Adrenal gland (tissue), 12 donors: ENCODE data around the gene EIF2D. TPM values are rescaled to one million over a fixed set of nuclear protein-coding genes. Genes with fewer than 3 reads are reported as not detected.

Experiments
- DNase-seq, 7 donors: peaks; one replicate each; pipeline ENCODE4 v3.0.0-alpha.2; 2019 to 2020
- H3K27ac ChIP-seq, 5 donors: fragments of 200-600 bp; sonication (generic) in 4 of 5; 1 replicate in 3 of 5; 2 replicates in 2 of 5; pipeline versions ENCODE4 v1.5.1 to v1.8.0; 2016 to 2020; ENCODE audit warnings: mild to moderate bottlenecking in 1 of 5
- H3K27me3 ChIP-seq: fragments of 200-600 bp; 2 replicates; pipeline ENCODE4 v1.8.0; 2021
- H3K36me3 ChIP-seq, 2 donors: fragments of 200-600 bp; replicated peaks in 1 of 2; 1 replicate in 1 of 2; 2 replicates in 1 of 2; pipeline versions ENCODE4 v1.5.1 to v1.8.0; 2018 to 2022
- H3K4me1 ChIP-seq, 2 donors: fragments of 200-600 bp; replicated peaks in 1 of 2; 1 replicate in 1 of 2; 2 replicates in 1 of 2; pipeline versions ENCODE4 v1.5.1 to v1.8.0; 2018 to 2021
- H3K4me3 ChIP-seq, 4 donors: fragments of 200-600 bp; sonication (generic) in 3 of 4; one replicate each; pipeline ENCODE4 v1.5.1; 2016 to 2018
- H3K9me3 ChIP-seq, 3 donors: fragments of 200-600 bp; sonication (generic) in 1 of 3; replicated peaks in 1 of 3; 1 replicate in 2 of 3; 2 replicates in 1 of 3; pipeline versions ENCODE4 v1.5.1 to v1.8.0; 2016 to 2021
- CTCF ChIP-seq, 6 experiments: fragments of 450-650 bp in 4 of 6; fragments of 200-600 bp in 2 of 6; sonication (generic) in 1 of 6; IDR thresholded peaks; 1 replicate in 5 of 6; 2 replicates in 1 of 6; pipeline versions ENCODE4 v1.5.1 to v1.8.0; 2016 to 2021; ENCODE audit warnings: antibody characterized with exemption in 6 of 6, mild to moderate bottlenecking in 2 of 6, moderate library complexity in 1 of 6
- POLR2A ChIP-seq, 2 donors: fragments of 450-650 bp; IDR thresholded peaks; one replicate each; pipeline ENCODE4 v1.6.1; 2017; ENCODE audit warnings: antibody characterized with exemption in 2 of 2, mild to moderate bottlenecking in 2 of 2, moderate library complexity in 1 of 2
- WGBS, 4 donors: extraction: QIAGEN DNeasy Blood & Tissue Kit in 2 of 4; methylation state at CpG; one replicate each; pipeline versions ENCODE4 v1.1.5 to v1.1.7; 2013 to 2017; 5-methylcytosine and 5-hydroxymethylcytosine counted together
- intact Hi-C, 2 donors: fragments of 100-400 bp; cut with DNase I; formaldehyde crosslinking; loops; one replicate each; pipeline versions ENCODE4 v1.14.1 to v1.15.0; 2022 to 2023
- polyA plus RNA-seq, 3 donors: library from polyadenylated mRNA; stranded (reverse); fragments of 200-250 nt in 2 of 3; fragments of 350-450 nt in 1 of 3; fragmentation: Illumina TruSeq in 1 of 3; extraction: RNeasy Lipid Tissue Mini Kit (QIAGEN cat#74804) in 1 of 3; gene quantifications; one replicate each; pipeline ENCODE4 v1.2.3, GENCODE V29; 2013 to 2014
- total RNA-seq, 9 donors: library from RNA; depleted of rRNA in 4 of 9; stranded (reverse); fragments of >200 nt in 4 of 9; fragments of 120-200 nt in 1 of 9; fragmentation: NEBNext Ultra II Directional in 1 of 9; extraction: Animal tissue kit (Norgen Biotek cat#: 25700) in 1 of 9; gene quantifications; one replicate each; pipeline versions ENCODE4 v1.1.0 to v1.2.4, GENCODE V29; 2013 to 2023
- donor health status: healthy with polysubstance abuse.
- donor health status: Bipolar disorder and iron deficiency.
- donor health status: DM: yes; HTN: yes; CAD: no.
- donor health status: DM: no; HTN: no; CAD: no.
- donor health status: DM: no; HTN: no; CAD: no.
- donor health status: DM: yes; HTN: yes; CAD: no.

Gene EIF2D
- total and polyA plus RNA-seq, 12 donors: 31.6 to 95.4 (median 54.0) TPM

GRCh38 chr1:206608108-206608698 lies 4.1 kb downstream of the EIF2D start:
- peaks cover 0 to 57% of the 10 kb centered on the region in 2 donors for H3K36me3 ChIP-seq
- H3K27me3 ChIP-seq: no peaks in the 10 kb centered on the region
- DNase-seq: peak in 2 of 7 donors; percentile 51
- no peak overlapping the region for H3K4me3 ChIP-seq
- peaks cover 6 to 12% of the 10 kb centered on the region in 2 donors for H3K4me1 ChIP-seq
- intact Hi-C loops: no loop called here
- H3K9me3 ChIP-seq: no peaks in the 10 kb centered on the region
- TF ChIP-seq POLR2A (IDR thresholded peaks at IDR 0.05) (no peak), CTCF (IDR thresholded peaks at IDR 0.05) (peak; percentile 51 to 66 (median 60))
- 70 to 75% (median 72%) methylated on average over 7 of the region's 7 CpGs for WGBS, 4 donors
- H3K27ac ChIP-seq: no peak overlapping the region

- intact Hi-C loops: no loop called here
- 51 to 62% (median 59%) methylated on average over 3 of the region's 3 CpGs for WGBS, 4 donors
Observed at GRCh38 chr1:206606867-206607266, 5.4 kb downstream of the EIF2D start.

DNA sequence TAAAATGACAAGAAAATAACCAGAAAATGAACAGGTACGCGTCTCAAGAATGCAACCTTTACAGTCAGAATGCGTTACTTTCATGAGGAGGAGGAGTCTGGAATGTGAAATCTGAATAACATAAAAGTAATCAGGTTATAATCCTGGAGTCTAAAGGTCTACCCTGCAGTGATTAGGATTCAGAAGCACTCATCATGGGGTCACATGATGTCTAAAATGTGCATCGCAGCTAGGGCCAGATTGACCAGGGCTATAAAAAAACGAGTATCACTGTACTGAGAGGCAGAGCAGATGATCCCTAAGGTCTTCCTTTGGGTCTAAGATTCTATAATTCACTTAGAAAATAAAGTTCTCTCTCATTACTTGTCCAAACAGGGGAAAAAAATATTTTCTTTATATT lies 7.4 kb downstream of the EIF2D start:
- Histone ChIP-seq H3K4me1 (no peaks in the 10 kb centered on the region), H3K9me3 (no peaks in the 10 kb centered on the region), H3K27ac (no peak overlapping the region), H3K27me3 (no peaks in the 10 kb centered on the region), H3K4me3 (no peak overlapping the region), H3K36me3 (peaks cover 0 to 87% of the 10 kb centered on the region in 2 donors)
- no peak for TF ChIP-seq POLR2A (IDR thresholded peaks at IDR 0.05)
- TF ChIP-seq CTCF (IDR thresholded peaks at IDR 0.05): no peak
- DNase-seq: no peak
- WGBS, 4 donors: 86 to 92% (median 91%) methylated on average over 5 of the region's 5 CpGs
- intact Hi-C loops: no loop called here

More at GRCh38 chr1:206606867-206607266, 5.4 kb downstream of the EIF2D start:
- Histone ChIP-seq H3K4me3 (no peak overlapping the region), H3K36me3 (peaks cover 0 to 70% of the 10 kb centered on the region in 2 donors), H3K4me1 (peaks cover 6 to 11% of the 10 kb centered on the region in 2 donors), H3K9me3 (no peaks in the 10 kb centered on the region), H3K27ac (no peak overlapping the region), H3K27me3 (no peaks in the 10 kb centered on the region)
- TF ChIP-seq CTCF (IDR thresholded peaks at IDR 0.05) (peak; percentile 12 to 49 (median 31)), POLR2A (IDR thresholded peaks at IDR 0.05) (no peak)
- no peak for DNase-seq

- H3K27me3 ChIP-seq: no peaks in the 10 kb centered on the region
- H3K4me3 ChIP-seq: no peak overlapping the region
- no peaks in the 10 kb centered on the region for H3K4me1 ChIP-seq
- H3K36me3 ChIP-seq: peaks cover 0 to 88% of the 10 kb centered on the region in 2 donors
- WGBS, 4 donors: 78 to 96% (median 86%) methylated on average over 3 of the region's 3 CpGs
- TF ChIP-seq POLR2A (IDR thresholded peaks at IDR 0.05) (no peak), CTCF (IDR thresholded peaks at IDR 0.05) (no peak)
- no peaks in the 10 kb centered on the region for H3K9me3 ChIP-seq
- intact Hi-C loops: no loop called here
- no peak overlapping the region for H3K27ac ChIP-seq
- DNase-seq: peak in 1 of 7 donors; percentile 68
Observed at GRCh38 chr1:206600527-206600926, 11.7 kb downstream of the EIF2D start.
